WTC11 (cell line): ENCODE measurements around the gene EIF2AK2. TPM values are rescaled to one million over a fixed set of nuclear protein-coding genes. Genes with fewer than 3 reads are reported as not detected.
"Not testable (repeated sequence)": the region's sequence is repeated elsewhere in the genome, so short reads cannot be mapped to it uniquely, and the experiment has no call there.

ENCODE experiments used
- ATAC-seq: fragments of 200-7000 bp; cut with Tn5 transposase; 2 replicates; pipeline ENCODE4 v1.10.0; 2021; ENCODE audit warnings: mild to moderate bottlenecking, moderate library complexity
- CTCF ChIA-PET: fragments of 300-600 bp; sonication (Branson Sonifier 250); formaldehyde crosslinking; loops from one replicate; lab custom pipeline; 2021; ENCODE audit warnings: antibody characterized with exemption; lab: Charles Lee
- POLR2A ChIA-PET: fragments of 350-600 bp; sonication (Branson Sonifier 250); formaldehyde crosslinking; loops from one replicate; lab custom pipeline; 2021; ENCODE audit warnings: antibody characterized with exemption; lab: Charles Lee
- DNase-seq: peaks from one replicate; pipeline ENCODE4 v3.0.0; 2021; ENCODE audit warnings: low spot score
- H3K27ac Mint-ChIP-seq: 2 replicates; pipeline ENCODE4 v1.8.0; 2021; ENCODE audit warnings: mixed read lengths
- H3K27me3 Mint-ChIP-seq: 2 replicates; pipeline ENCODE4 v1.8.0; 2021; ENCODE audit warnings: low read depth, mild to moderate bottlenecking, moderate library complexity, mixed read lengths
- H3K36me3 Mint-ChIP-seq: 2 replicates; pipeline ENCODE4 v1.8.0; 2021; ENCODE audit warnings: mixed read lengths
- H3K4me1 Mint-ChIP-seq: 2 replicates; pipeline ENCODE4 v1.8.0; 2022; ENCODE audit warnings: mixed read lengths
- H3K4me3 Mint-ChIP-seq: 2 replicates; pipeline ENCODE4 v1.8.0; 2021; ENCODE audit warnings: mild to moderate bottlenecking, moderate library complexity, mixed read lengths
- H3K9me3 Mint-ChIP-seq: 2 replicates; pipeline ENCODE4 v1.8.0; 2021; ENCODE audit warnings: mixed read lengths
- AFF4 ChIP-seq: sonication (generic); formaldehyde crosslinking; IDR thresholded peaks from 2 replicates; pipeline ENCODE4 v1.8.1; 2023; ENCODE audit warnings: mild to moderate bottlenecking, missing genetic modification reagents, borderline replicate concordance
- CREM ChIP-seq: sonication (generic); formaldehyde crosslinking; IDR thresholded peaks from 2 replicates; pipeline ENCODE4 v1.8.1; 2022; ENCODE audit warnings: mild to moderate bottlenecking, missing genetic modification reagents, moderate library complexity
- HMGA2 ChIP-seq: fragments of 250-450 bp; sonication (Bioruptor Pico); IDR thresholded peaks from 2 replicates; pipeline ENCODE4 v1.4.0; 2021; ENCODE audit warnings: mild to moderate bottlenecking, moderate library complexity
- ZNF232 ChIP-seq: sonication (generic); formaldehyde crosslinking; IDR thresholded peaks from 2 replicates; pipeline ENCODE4 v1.8.0; 2022; ENCODE audit warnings: mild to moderate bottlenecking, missing genetic modification reagents
- total RNA-seq: library from RNA; stranded (reverse); gene quantifications from 3 replicates; pipeline ENCODE4 v1.2.3, GENCODE V29; 2021
- TF ChIP-seq, protein P1 (sequence below): sonication (generic); formaldehyde crosslinking; IDR thresholded peaks from 2 replicates; pipeline ENCODE4 v1.8.1; 2023; ENCODE audit warnings: mild to moderate bottlenecking, missing genetic modification reagents
- TF ChIP-seq, protein P2 (sequence below): fragments of 250-450 bp; sonication (Bioruptor Pico); IDR thresholded peaks from 2 replicates; pipeline ENCODE4 v1.8.0; 2021; ENCODE audit warnings: mild to moderate bottlenecking
- TF ChIP-seq, protein P3 (sequence below): sonication (generic); formaldehyde crosslinking; conservative IDR thresholded peaks from 2 replicates; pipeline ENCODE4 v1.8.1; 2023; ENCODE audit warnings: mild to moderate bottlenecking, low read depth, missing genetic modification reagents, moderate library complexity

Gene EIF2AK2
- total RNA-seq, 1 experiment from 2014 or later = 34.2 TPM

DNA sequence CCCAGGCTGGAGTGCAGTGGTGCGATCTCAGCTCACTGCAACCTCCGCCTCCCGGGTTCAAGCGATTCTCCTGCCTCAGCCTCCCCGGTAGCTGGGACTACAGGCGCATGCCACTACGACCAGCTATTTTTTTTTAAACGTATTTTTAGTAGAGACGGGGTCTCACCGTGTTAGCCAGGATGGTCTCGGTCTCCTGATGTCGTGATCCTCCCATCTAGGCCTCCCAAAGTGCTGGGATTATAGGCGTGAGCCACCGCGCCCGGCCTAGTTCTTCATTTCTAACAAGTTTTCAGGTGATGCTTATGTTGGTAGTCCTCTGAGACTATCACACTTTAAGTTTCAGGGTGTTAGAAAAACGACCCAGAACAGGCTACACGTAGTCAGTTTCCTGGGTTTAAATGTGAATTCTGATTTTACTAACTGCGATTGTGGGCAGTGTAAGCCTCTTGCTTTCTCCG lies 39.1 kb upstream of the EIF2AK2 start:
- H3K9me3 Mint-ChIP-seq, CTCF ChIA-PET, ATAC-seq, DNase-seq, H3K27me3 Mint-ChIP-seq, POLR2A ChIA-PET: not testable (repeated sequence)
- Mint-ChIP-seq H3K4me3 (peak overlapping the region; percentile 95), H3K4me1 (peaks cover 60% of the 10 kb centered on the region), H3K27ac (peak overlapping the region; percentile 96), H3K36me3 (peaks cover 28% of the 10 kb centered on the region)

GRCh38 chr2:37192551-37192950 lies 35.8 kb upstream of the EIF2AK2 start:
- ChIA-PET CTCF (interaction anchor here (1.0 kb wide), 1 partner anchor 1985 kb away, joined by 3 read pairs; no protein-coding TSS in a partner anchor), POLR2A (no interaction called here)
- no peaks in the 10 kb centered on the region for H3K9me3 Mint-ChIP-seq
- H3K4me1 Mint-ChIP-seq = peaks cover 59% of the 10 kb centered on the region
- DNase-seq = no peak
- no peak for ATAC-seq
- peaks cover 10% of the 10 kb centered on the region for H3K36me3 Mint-ChIP-seq
- H3K4me3 Mint-ChIP-seq = no peak overlapping the region
- peaks cover 2% of the 10 kb centered on the region; the same call in 1 of the 2 replicates for H3K27me3 Mint-ChIP-seq
- TF ChIP-seq, protein P1, sequence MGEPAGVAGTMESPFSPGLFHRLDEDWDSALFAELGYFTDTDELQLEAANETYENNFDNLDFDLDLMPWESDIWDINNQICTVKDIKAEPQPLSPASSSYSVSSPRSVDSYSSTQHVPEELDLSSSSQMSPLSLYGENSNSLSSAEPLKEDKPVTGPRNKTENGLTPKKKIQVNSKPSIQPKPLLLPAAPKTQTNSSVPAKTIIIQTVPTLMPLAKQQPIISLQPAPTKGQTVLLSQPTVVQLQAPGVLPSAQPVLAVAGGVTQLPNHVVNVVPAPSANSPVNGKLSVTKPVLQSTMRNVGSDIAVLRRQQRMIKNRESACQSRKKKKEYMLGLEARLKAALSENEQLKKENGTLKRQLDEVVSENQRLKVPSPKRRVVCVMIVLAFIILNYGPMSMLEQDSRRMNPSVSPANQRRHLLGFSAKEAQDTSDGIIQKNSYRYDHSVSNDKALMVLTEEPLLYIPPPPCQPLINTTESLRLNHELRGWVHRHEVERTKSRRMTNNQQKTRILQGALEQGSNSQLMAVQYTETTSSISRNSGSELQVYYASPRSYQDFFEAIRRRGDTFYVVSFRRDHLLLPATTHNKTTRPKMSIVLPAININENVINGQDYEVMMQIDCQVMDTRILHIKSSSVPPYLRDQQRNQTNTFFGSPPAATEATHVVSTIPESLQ (CRISPR knock-in tag) = no peak
- TF ChIP-seq, protein P2, sequence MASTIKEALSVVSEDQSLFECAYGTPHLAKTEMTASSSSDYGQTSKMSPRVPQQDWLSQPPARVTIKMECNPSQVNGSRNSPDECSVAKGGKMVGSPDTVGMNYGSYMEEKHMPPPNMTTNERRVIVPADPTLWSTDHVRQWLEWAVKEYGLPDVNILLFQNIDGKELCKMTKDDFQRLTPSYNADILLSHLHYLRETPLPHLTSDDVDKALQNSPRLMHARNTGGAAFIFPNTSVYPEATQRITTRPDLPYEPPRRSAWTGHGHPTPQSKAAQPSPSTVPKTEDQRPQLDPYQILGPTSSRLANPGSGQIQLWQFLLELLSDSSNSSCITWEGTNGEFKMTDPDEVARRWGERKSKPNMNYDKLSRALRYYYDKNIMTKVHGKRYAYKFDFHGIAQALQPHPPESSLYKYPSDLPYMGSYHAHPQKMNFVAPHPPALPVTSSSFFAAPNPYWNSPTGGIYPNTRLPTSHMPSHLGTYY (CRISPR knock-in tag) = no peak
- TF ChIP-seq AFF4 (no peak), HMGA2 (CRISPR knock-in tag) (no peak), CREM (no peak)
- TF ChIP-seq, protein P3, sequence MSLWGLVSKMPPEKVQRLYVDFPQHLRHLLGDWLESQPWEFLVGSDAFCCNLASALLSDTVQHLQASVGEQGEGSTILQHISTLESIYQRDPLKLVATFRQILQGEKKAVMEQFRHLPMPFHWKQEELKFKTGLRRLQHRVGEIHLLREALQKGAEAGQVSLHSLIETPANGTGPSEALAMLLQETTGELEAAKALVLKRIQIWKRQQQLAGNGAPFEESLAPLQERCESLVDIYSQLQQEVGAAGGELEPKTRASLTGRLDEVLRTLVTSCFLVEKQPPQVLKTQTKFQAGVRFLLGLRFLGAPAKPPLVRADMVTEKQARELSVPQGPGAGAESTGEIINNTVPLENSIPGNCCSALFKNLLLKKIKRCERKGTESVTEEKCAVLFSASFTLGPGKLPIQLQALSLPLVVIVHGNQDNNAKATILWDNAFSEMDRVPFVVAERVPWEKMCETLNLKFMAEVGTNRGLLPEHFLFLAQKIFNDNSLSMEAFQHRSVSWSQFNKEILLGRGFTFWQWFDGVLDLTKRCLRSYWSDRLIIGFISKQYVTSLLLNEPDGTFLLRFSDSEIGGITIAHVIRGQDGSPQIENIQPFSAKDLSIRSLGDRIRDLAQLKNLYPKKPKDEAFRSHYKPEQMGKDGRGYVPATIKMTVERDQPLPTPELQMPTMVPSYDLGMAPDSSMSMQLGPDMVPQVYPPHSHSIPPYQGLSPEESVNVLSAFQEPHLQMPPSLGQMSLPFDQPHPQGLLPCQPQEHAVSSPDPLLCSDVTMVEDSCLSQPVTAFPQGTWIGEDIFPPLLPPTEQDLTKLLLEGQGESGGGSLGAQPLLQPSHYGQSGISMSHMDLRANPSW (CRISPR knock-in tag) = no peak
- H3K27ac Mint-ChIP-seq = peak overlapping the region; percentile 95

GRCh38 chr2:37191747-37192146 lies 35.0 kb upstream of the EIF2AK2 start:
- Mint-ChIP-seq H3K27ac (peak overlapping the region; percentile 90; the same call in 1 of the 2 replicates), H3K4me3 (no peak overlapping the region)

More at GRCh38 chr2:37191747-37192146, 35.0 kb upstream of the EIF2AK2 start:
- no peak for DNase-seq
- no peaks in the 10 kb centered on the region for H3K9me3 Mint-ChIP-seq
- H3K27me3 Mint-ChIP-seq = peaks cover 2% of the 10 kb centered on the region; the same call in 1 of the 2 replicates
- peak; percentile 8; the same call in 1 of the 2 replicates for ATAC-seq
- ChIA-PET POLR2A (no interaction called here), CTCF (interaction anchor here (0.7 to 1.2 kb wide), 7 partner anchors 10 to 1985 kb away, joined by 3 to 5 read pairs (median 3); partner anchors contain the start of gene EIF2AK2)
- H3K4me1 Mint-ChIP-seq = peaks cover 54% of the 10 kb centered on the region
- H3K36me3 Mint-ChIP-seq = peaks cover 4% of the 10 kb centered on the region
- 0 out of 2 replicates have a peak, but pooled peaks have one; percentile 37 for TF ChIP-seq ZNF232 (CRISPR knock-in tag)
- TF ChIP-seq, protein P1 (CRISPR knock-in tag) = no peak
